ENCODE measurements around the gene ADD2.

DNA sequence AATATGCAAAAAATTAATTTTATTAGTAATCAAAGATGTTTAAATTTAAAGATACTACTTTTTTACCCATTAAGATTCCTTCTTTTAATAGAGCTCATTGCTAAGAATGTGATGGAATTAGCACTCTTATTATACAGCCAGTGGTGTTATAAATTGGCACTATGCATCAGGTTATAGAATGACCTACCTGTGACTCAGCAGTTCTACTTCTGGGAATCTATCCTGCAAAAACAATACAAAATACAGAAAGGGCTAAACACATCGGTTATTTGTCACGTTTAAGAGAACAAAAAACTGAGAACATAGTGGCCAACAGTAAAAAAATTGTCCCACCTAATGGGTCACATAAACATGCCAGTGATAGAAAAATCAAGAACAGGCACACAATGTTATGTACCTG lies 9.4 kb upstream of the ADD2 start:
- TF ChIP-seq CTCF (conservative IDR thresholded peaks at IDR 0.05; ENCODE audit: low read depth, low read length): no peak
- TF ChIP-seq EZH2 (IDR thresholded peaks at IDR 0.05; ENCODE audit: borderline replicate concordance, low read depth, low read length, poor library complexity, severe bottlenecking): no peak
